Colonic mucosa (tissue), 4 donors: ENCODE results near the gene IGF1. TPM values are rescaled to one million over a fixed set of nuclear protein-coding genes. Genes with fewer than 3 reads are reported as not detected.
"Not testable (repeated sequence)": the region's sequence is repeated elsewhere in the genome, so short reads cannot be mapped to it uniquely, and the experiment has no call there.

ENCODE experiments used
- DNase-seq: peaks from one replicate; pipeline ENCODE4 v3.0.0-alpha.2; 2020
- H3K27ac ChIP-seq: fragments of 200-600 bp; one replicate; pipeline ENCODE4 v1.8.0; 2021
- H3K27me3 ChIP-seq: fragments of 200-600 bp; one replicate; pipeline ENCODE4 v1.8.0; 2021
- H3K36me3 ChIP-seq: fragments of 200-600 bp; one replicate; pipeline ENCODE4 v1.8.0; 2021
- H3K4me1 ChIP-seq: fragments of 200-600 bp; one replicate; pipeline ENCODE4 v1.8.0; 2021; ENCODE audit warnings: mild to moderate bottlenecking
- H3K4me3 ChIP-seq: fragments of 200-600 bp; one replicate; pipeline ENCODE4 v1.8.0; 2021
- H3K9ac ChIP-seq, 2 donors: one replicate each; pipeline ENCODE4 v1.7.0; 2013; ENCODE audit warnings: control low read depth in 2 of 2, low read depth in 2 of 2, low read length in 2 of 2
- H3K9me3 ChIP-seq: fragments of 200-600 bp; one replicate; pipeline ENCODE4 v1.8.0; 2021
- CTCF ChIP-seq: fragments of 200-600 bp; IDR thresholded peaks from one replicate; pipeline ENCODE4 v1.8.0; 2022; ENCODE audit warnings: antibody characterized with exemption, mild to moderate bottlenecking
- intact Hi-C: fragments of 100-400 bp; cut with DNase I; formaldehyde crosslinking; loops from one replicate; pipeline ENCODE4 v1.14.1; 2022
- total RNA-seq, 2 donors: library from RNA; stranded (reverse); fragmentation: NEBNext Ultra II Directional in 1 of 2; extraction: Animal tissue kit (Norgen Biotek cat#: 25700) in 1 of 2; gene quantifications; one replicate each; pipeline ENCODE4 v1.2.1, GENCODE V29; 2021
- donor health status: healthy.
- donor health status: DM: no; HTN: no; CAD: no.
- donor health status: DM: no; HTN: no; CAD: no.

Gene IGF1
- total RNA-seq, 2 donors from 2014 or later, result 1.6 to 3.2 TPM

GRCh38 chr12:102454330-102454729 is 26.0 kb downstream of the IGF1 start:
- H3K27ac ChIP-seq, result no peak overlapping the region

GRCh38 chr12:102452605-102453004 is 27.8 kb downstream of the IGF1 start:
- Histone ChIP-seq H3K9ac (no peak overlapping the region), H3K4me1 (no peaks in the 10 kb centered on the region)
- intact Hi-C loops, result no loop called here

More at GRCh38 chr12:102454330-102454729, 26.0 kb downstream of the IGF1 start:
- Histone ChIP-seq H3K36me3 (no peaks in the 10 kb centered on the region), H3K27me3 (no peaks in the 10 kb centered on the region), H3K4me1 (no peaks in the 10 kb centered on the region), H3K9ac (no peak overlapping the region), H3K4me3 (no peak overlapping the region), H3K9me3 (no peaks in the 10 kb centered on the region)
- no peak for DNase-seq
- TF ChIP-seq CTCF, result no peak
- intact Hi-C loops, result no loop called here

GRCh38 chr12:102449018-102449417 is 31.3 kb downstream of the IGF1 start:
- intact Hi-C loops, H3K27ac ChIP-seq, DNase-seq, H3K9ac ChIP-seq, H3K9me3 ChIP-seq, H3K36me3 ChIP-seq, H3K4me3 ChIP-seq, H3K4me1 ChIP-seq, H3K27me3 ChIP-seq: not testable (repeated sequence)

More at GRCh38 chr12:102452605-102453004, 27.8 kb downstream of the IGF1 start:
- no peak for DNase-seq
- no peaks in the 10 kb centered on the region for H3K27me3 ChIP-seq
- no peaks in the 10 kb centered on the region for H3K9me3 ChIP-seq
- no peak overlapping the region for H3K27ac ChIP-seq
- no peak overlapping the region for H3K4me3 ChIP-seq
- H3K36me3 ChIP-seq, result no peaks in the 10 kb centered on the region
- no peak for TF ChIP-seq CTCF

- intact Hi-C loops, result not testable (repeated sequence)
Measured at GRCh38 chr12:102447426-102447825, 32.9 kb downstream of the IGF1 start.

GRCh38 chr12:102444707-102445106 is 35.7 kb downstream of the IGF1 start:
- H3K36me3 ChIP-seq, result no peaks in the 10 kb centered on the region
- no peak for DNase-seq
- H3K4me3 ChIP-seq, result no peak overlapping the region
- no peak for TF ChIP-seq CTCF
- H3K9ac ChIP-seq, result no peak overlapping the region
- no peak overlapping the region for H3K27ac ChIP-seq
- H3K27me3 ChIP-seq, result no peaks in the 10 kb centered on the region
- no peaks in the 10 kb centered on the region for H3K4me1 ChIP-seq
- no peaks in the 10 kb centered on the region for H3K9me3 ChIP-seq
- intact Hi-C loops, result no loop called here

More at GRCh38 chr12:102447426-102447825, 32.9 kb downstream of the IGF1 start:
- not testable (repeated sequence) for H3K36me3 ChIP-seq, H3K9me3 ChIP-seq, H3K27ac ChIP-seq, H3K4me1 ChIP-seq, H3K9ac ChIP-seq, DNase-seq, H3K4me3 ChIP-seq, H3K27me3 ChIP-seq

- Histone ChIP-seq H3K27ac (no peak overlapping the region), H3K9ac (no peak overlapping the region), H3K27me3 (no peaks in the 10 kb centered on the region), H3K4me3 (no peak overlapping the region), H3K9me3 (no peaks in the 10 kb centered on the region), H3K4me1 (no peaks in the 10 kb centered on the region), H3K36me3 (no peaks in the 10 kb centered on the region)
- no peak for TF ChIP-seq CTCF
- DNase-seq, result no peak
- intact Hi-C loops, result no loop called here
Measured at GRCh38 chr12:102444093-102444492, 36.3 kb downstream of the IGF1 start.
